Measurements from ENCODE around the gene ST14. TPM values are rescaled to one million over a fixed set of nuclear protein-coding genes. Genes with fewer than 3 reads are reported as not detected.

ST14 gene
- polyA plus RNA-seq, 1 donor (not counting 4 experiments of a cell fraction or from before 2014, with no cell fraction given), result 45.8 TPM

GRCh38 chr11:130146796-130147195 lies 12.8 kb upstream of the ST14 start:
- peaks cover 15% of the 10 kb centered on the region for H3K4me1 ChIP-seq (ENCODE audit: control insufficient read depth, extremely low read depth, insufficient read depth, low read length)
- dilution Hi-C loops (cut with MboI; ENCODE audit: extremely low pct_ligation_motif_present, low sequenced_read_pairs), result loop anchor here (25.0 kb wide), 1 partner anchor 209 kb away; no protein-coding TSS in a partner anchor
- DNase-seq (ENCODE audit: low read depth, low spot score), result no peak
- no peak overlapping the region for H3K9ac ChIP-seq (ENCODE audit: control insufficient read depth, extremely low read depth, insufficient read depth, low read length)
- TF ChIP-seq EZH2 (IDR thresholded peaks at IDR 0.05; ENCODE audit: low read length), result no peak
- TF ChIP-seq CTCF (optimal IDR thresholded peaks at IDR 0.05 in 1 of 3, IDR thresholded peaks at IDR 0.05 in 1 of 3, conservative IDR thresholded peaks at IDR 0.05 in 1 of 3; ENCODE audit: extremely low read depth in 1 of 3, insufficient read depth in 2 of 3, low read length in 3 of 3), result no peak
- H3K79me2 ChIP-seq (ENCODE audit: control insufficient read depth, insufficient read depth, low read length), result no peaks in the 10 kb centered on the region
- peaks cover 2% of the 10 kb centered on the region for H3K9me1 ChIP-seq (ENCODE audit: control insufficient read depth, extremely low read depth, insufficient read depth, low read length)
- no peaks in the 10 kb centered on the region for H3K27me3 ChIP-seq (ENCODE audit: control insufficient read depth, extremely low read depth, insufficient read depth, low read length)
- H3K27ac ChIP-seq (ENCODE audit: control insufficient read depth, insufficient read depth, low read length), result no peak overlapping the region
- peaks cover 19 to 23% of the 10 kb centered on the region in 2 experiments for H3K36me3 ChIP-seq (ENCODE audit: control insufficient read depth in 2 of 2, extremely low read depth in 1 of 2, insufficient read depth in 2 of 2, low read length in 2 of 2)
- no peak for FAIRE-seq
- H3K9me3 ChIP-seq (ENCODE audit: control insufficient read depth, low read depth, low read length), result no peaks in the 10 kb centered on the region
- no peak overlapping the region for H3K4me2 ChIP-seq (ENCODE audit: control insufficient read depth, extremely low read depth, insufficient read depth, low read depth, low read length)
- peaks cover 5% of the 10 kb centered on the region for H4K20me1 ChIP-seq (ENCODE audit: control insufficient read depth, extremely low read depth, insufficient read depth, low read length)
- no peak overlapping the region for H3K4me3 ChIP-seq (ENCODE audit: control insufficient read depth in 2 of 3, extremely low read depth in 1 of 3, insufficient read depth in 2 of 3, low read depth in 1 of 3, low read length in 3 of 3)
- H2AFZ ChIP-seq (ENCODE audit: control insufficient read depth, low read length), result no peak overlapping the region

- no peaks in the 10 kb centered on the region for H3K9me3 ChIP-seq (ENCODE audit: control insufficient read depth, low read depth, low read length)
- H3K27me3 ChIP-seq (ENCODE audit: control insufficient read depth, extremely low read depth, insufficient read depth, low read length), result no peaks in the 10 kb centered on the region
- H3K79me2 ChIP-seq (ENCODE audit: control insufficient read depth, insufficient read depth, low read length), result no peaks in the 10 kb centered on the region
- no peak overlapping the region for H3K4me3 ChIP-seq (ENCODE audit: control insufficient read depth in 2 of 3, extremely low read depth in 1 of 3, insufficient read depth in 2 of 3, low read depth in 1 of 3, low read length in 3 of 3)
- H4K20me1 ChIP-seq (ENCODE audit: control insufficient read depth, extremely low read depth, insufficient read depth, low read length), result peaks cover 5% of the 10 kb centered on the region
- DNase-seq (ENCODE audit: low read depth, low spot score), result no peak
- dilution Hi-C loops (cut with MboI; ENCODE audit: extremely low pct_ligation_motif_present, low sequenced_read_pairs), result loop anchor here (25.0 kb wide), 1 partner anchor 212 kb away; no protein-coding TSS in a partner anchor
- TF ChIP-seq EZH2 (IDR thresholded peaks at IDR 0.05; ENCODE audit: low read length) (no peak), CTCF (optimal IDR thresholded peaks at IDR 0.05 in 1 of 3, IDR thresholded peaks at IDR 0.05 in 1 of 3, conservative IDR thresholded peaks at IDR 0.05 in 1 of 3; ENCODE audit: extremely low read depth in 1 of 3, insufficient read depth in 2 of 3, low read length in 3 of 3) (no peak)
- no peak overlapping the region for H2AFZ ChIP-seq (ENCODE audit: control insufficient read depth, low read length)
- peaks cover 2% of the 10 kb centered on the region for H3K9me1 ChIP-seq (ENCODE audit: control insufficient read depth, extremely low read depth, insufficient read depth, low read length)
- H3K4me1 ChIP-seq (ENCODE audit: control insufficient read depth, extremely low read depth, insufficient read depth, low read length), result peaks cover 15% of the 10 kb centered on the region
- no peak overlapping the region for H3K27ac ChIP-seq (ENCODE audit: control insufficient read depth, insufficient read depth, low read length)
- no peak overlapping the region for H3K4me2 ChIP-seq (ENCODE audit: control insufficient read depth, extremely low read depth, insufficient read depth, low read depth, low read length)
- no peak for FAIRE-seq
- H3K36me3 ChIP-seq (ENCODE audit: control insufficient read depth in 2 of 2, extremely low read depth in 1 of 2, insufficient read depth in 2 of 2, low read length in 2 of 2), result peaks cover 11 to 13% of the 10 kb centered on the region in 2 experiments
- H3K9ac ChIP-seq (ENCODE audit: control insufficient read depth, extremely low read depth, insufficient read depth, low read length), result no peak overlapping the region
Measured at GRCh38 chr11:130148796-130149326, 10.7 kb upstream of the ST14 start.

Data from keratinocyte (primary cell).